C4-2B (cell line): Measurements from ENCODE around the gene RNF11.

ENCODE experiments used
- CTCF ChIP-seq: fragments of 450-650 bp; conservative IDR thresholded peaks from 2 replicates; pipeline ENCODE4 v1.5.1; 2017; ENCODE audit warnings: mild to moderate bottlenecking
- ZFX ChIP-seq: fragments of 450-650 bp; IDR thresholded peaks from 2 replicates; pipeline ENCODE4 v1.6.1; 2017

DNA sequence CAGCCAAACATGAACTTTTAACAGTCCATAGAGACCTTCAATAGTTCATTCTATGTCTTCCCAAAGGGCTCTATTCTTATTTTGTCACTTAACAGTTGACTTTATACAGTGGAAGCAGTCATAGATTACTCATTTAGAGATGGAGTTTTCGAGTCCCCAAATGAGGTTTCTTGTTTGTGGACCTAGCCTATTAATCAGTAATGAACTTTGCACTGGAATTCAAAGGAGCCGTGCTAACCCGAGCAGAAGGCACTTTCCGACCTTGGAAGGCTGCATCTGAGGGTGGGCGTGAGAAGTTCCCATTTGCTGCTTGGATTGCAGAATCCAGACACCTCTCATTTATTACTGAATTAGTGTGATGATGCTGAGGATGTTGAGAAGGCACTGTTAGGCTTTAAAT is 47.9 kb downstream of the RNF11 start:
- TF ChIP-seq CTCF (no peak), ZFX (no peak)
